Measurements from ENCODE around the gene C19orf47.

GRCh38 chr19:40317338-40317737 lies 30.9 kb downstream of the C19orf47 start:
- TF ChIP-seq, protein P1, sequence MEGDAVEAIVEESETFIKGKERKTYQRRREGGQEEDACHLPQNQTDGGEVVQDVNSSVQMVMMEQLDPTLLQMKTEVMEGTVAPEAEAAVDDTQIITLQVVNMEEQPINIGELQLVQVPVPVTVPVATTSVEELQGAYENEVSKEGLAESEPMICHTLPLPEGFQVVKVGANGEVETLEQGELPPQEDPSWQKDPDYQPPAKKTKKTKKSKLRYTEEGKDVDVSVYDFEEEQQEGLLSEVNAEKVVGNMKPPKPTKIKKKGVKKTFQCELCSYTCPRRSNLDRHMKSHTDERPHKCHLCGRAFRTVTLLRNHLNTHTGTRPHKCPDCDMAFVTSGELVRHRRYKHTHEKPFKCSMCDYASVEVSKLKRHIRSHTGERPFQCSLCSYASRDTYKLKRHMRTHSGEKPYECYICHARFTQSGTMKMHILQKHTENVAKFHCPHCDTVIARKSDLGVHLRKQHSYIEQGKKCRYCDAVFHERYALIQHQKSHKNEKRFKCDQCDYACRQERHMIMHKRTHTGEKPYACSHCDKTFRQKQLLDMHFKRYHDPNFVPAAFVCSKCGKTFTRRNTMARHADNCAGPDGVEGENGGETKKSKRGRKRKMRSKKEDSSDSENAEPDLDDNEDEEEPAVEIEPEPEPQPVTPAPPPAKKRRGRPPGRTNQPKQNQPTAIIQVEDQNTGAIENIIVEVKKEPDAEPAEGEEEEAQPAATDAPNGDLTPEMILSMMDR (conservative IDR thresholded peaks at IDR 0.05 in 1 of 2, IDR thresholded peaks at IDR 0.05 in 1 of 2; ENCODE audit: extremely low read depth in 1 of 2, insufficient read depth in 1 of 2, low read depth in 1 of 2, low read length in 2 of 2), result no peak
- TF ChIP-seq EZH2 (IDR thresholded peaks at IDR 0.05; ENCODE audit: borderline replicate concordance, low read length), result no peak

Measured in mammary epithelial cell (primary cell).